Activated CD4-positive, alpha-beta T cell treated with anti-CD3 and anti-CD28 coated beads, Interleukin-2, amount 50 U/mL, for 1 hour (primary cell): ENCODE data around the gene MYD88.
A peak's percentile ranks its signal among the peaks of the same experiment; 100 is the strongest.

Source experiments
- DNase-seq: peaks from one replicate; pipeline ENCODE4 v3.0.0-alpha.2; 2020

Gene MYD88

DNA sequence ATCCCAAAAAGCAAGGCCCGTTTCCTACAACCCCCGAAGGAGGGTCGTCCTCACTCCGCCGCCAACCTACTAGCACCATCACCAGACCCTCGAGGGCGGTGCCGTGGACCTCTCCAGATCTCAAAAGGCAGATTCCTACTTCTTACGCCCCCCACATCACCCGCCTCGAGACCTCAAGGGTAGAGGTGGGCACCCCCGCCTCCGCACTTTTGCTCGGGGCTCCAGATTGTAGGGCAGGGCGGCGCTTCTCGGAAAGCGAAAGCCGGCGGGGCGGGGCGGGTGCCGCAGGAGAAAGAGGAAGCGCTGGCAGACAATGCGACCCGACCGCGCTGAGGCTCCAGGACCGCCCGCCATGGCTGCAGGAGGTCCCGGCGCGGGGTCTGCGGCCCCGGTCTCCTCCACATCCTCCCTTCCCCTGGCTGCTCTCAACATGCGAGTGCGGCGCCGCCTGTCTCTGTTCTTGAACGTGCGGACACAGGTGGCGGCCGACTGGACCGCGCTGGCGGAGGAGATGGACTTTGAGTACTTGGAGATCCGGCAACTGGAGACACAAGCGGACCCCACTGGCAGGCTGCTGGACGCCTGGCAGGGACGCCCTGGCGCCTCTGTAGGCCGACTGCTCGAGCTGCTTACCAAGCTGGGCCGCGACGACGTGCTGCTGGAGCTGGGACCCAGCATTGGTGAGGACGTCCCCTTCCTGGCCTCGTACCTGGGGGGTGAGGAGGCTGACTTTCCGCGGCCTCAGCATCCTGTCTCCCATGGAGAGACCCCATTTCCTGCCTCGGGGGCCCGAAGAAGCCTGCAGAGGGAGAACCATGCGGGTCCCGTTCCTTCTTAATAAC, at the start of gene MYD88:
Gene MYD88 (plus strand): TSS at position 313 of the 842 bp plus-strand sequence. CDS start 40 bp downstream, at position 353.
- peak; percentile 81 for DNase-seq

- no peak for DNase-seq
Measured at GRCh38 chr3:38089163-38089562, 49.3 kb upstream of the MYD88 start.

DNA sequence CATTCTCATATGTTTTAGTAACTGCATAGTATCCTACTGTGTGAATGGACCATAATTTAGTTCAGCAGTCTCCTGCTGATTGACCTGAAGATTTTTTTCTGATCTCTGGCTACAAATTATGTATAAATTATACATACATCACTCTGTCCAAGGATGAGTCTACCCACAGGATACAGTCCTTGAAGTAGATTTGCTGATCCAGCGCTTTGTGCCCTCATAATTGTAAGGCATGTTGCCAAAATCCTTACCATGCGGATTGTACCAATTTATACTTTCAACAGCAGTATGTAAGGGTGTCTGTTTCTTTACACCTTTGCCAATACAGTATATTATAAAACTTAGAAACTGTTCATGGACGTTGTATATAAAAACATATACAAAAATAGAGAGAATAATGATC, 48.0 kb upstream of the MYD88 start:
- no peak for DNase-seq

GRCh38 chr3:38094999-38095398, 43.5 kb upstream of the MYD88 start:
- DNase-seq = no peak

DNA sequence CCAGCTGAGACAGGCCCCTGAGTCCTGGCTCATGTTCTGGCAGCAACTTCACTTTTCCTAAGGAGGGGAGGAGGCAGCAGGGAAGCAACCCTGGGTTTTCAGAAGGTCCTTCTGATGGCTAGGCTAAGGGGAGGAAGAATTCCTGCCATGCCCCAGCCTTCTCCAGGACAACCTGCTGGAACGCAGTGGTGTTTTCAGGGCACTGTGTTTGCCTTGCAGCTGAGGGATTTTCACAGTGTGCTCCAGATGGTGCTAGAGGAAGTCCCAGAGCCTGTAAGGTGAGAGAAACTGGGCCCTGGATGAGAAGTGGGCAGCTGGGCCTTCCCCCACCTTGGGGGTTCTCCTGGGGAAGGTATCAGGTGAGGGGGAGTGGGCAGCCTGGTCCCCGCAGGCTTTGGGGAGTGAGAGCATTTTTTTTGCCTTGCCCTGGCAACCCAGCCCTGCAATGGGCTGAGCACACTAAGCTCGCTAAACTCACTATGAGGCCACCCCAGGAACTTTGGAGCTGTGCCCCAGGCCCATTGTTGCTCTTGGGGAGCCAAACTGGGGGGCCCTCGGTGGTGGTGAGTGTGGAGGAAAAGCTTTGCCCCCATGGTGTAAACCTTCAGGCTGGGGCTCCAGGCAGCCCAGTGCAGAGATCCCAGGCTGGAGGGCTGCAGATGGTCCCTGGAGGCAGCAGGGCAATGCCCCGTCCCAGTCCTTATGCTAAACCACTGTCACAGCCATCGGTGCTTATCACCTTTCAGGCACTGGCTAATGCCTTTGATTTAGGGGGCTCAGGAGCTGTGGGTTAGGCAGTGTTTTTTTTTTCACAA, 42.6 kb upstream of the MYD88 start:
- no peak for DNase-seq

- DNase-seq = no peak
Measured at GRCh38 chr3:38097446-38098375, 40.8 kb upstream of the MYD88 start.

- no peak for DNase-seq
Measured at GRCh38 chr3:38098376-38098723, 40.1 kb upstream of the MYD88 start.

- no peak for DNase-seq
Measured at GRCh38 chr3:38099518-38099917, 38.9 kb upstream of the MYD88 start.

DNA sequence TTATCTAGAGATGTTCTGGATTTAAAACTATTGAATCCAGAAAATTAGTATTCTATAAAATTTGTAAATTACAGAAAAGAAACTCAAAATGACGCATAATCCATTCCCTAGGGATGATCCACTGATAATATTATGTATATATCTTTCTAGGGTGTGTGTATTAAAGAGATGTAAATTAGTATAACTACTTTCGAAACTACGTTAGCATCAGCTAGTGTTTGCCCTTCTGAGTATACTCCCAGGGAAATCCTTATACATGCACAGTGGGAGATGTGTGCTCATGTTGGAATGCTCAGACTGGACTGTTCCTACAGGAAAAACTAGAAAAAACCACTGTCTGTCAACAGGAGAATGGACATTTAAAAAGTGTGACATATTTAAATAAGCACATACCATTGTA, 38.0 kb upstream of the MYD88 start:
- no peak for DNase-seq

DNA sequence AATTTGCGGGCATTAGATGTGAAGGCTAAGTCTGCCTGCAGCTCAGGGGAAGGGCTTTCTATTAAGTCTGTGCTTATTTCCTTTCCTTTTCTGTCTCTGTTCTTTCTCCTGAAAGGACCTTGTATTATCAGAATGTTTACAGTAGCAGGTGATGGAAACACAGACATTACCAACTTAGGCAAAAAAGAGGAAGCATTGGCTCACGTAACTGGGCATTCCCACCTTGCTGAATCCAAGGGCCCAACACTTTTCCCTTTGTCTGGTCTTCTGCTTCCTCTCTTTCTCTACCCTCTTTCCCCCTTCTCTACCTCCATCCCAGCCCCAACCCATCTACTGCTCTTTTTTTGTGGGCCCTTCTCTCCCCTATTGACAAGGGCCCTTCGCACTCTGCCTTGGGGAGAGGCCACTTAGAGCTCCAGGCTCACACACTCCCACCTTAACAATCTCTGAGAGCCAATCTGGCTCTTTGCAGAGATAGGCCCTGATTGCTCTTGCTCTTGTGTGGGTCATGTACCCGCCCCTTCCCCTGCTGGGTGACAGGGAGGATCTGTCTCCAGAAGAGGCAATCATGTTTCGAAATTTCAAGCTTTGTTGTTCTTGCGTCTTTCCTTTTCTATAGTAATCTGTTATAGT, 36.5 kb upstream of the MYD88 start:
- no peak for DNase-seq

DNA sequence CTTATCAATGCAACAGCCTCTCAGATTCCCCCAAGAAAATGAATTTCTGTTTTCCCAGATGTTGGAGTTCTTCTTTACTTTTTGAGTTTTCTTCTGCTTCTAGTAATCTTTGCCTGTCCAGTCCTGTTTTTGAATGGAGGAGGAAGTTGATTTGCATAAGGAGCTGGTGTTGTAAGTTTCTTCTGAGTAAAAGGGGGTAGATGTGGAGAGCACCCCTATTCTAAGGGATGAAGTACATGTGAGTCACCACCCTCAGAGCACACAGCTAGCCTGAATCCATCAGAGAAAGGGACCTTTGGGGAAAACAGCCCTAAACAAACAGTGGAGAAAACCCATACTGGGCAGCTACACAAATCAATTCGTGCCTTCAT, 36.0 kb upstream of the MYD88 start:
- no peak for DNase-seq

- DNase-seq = no peak
Measured at GRCh38 chr3:38105525-38105924, 32.9 kb upstream of the MYD88 start.

DNA sequence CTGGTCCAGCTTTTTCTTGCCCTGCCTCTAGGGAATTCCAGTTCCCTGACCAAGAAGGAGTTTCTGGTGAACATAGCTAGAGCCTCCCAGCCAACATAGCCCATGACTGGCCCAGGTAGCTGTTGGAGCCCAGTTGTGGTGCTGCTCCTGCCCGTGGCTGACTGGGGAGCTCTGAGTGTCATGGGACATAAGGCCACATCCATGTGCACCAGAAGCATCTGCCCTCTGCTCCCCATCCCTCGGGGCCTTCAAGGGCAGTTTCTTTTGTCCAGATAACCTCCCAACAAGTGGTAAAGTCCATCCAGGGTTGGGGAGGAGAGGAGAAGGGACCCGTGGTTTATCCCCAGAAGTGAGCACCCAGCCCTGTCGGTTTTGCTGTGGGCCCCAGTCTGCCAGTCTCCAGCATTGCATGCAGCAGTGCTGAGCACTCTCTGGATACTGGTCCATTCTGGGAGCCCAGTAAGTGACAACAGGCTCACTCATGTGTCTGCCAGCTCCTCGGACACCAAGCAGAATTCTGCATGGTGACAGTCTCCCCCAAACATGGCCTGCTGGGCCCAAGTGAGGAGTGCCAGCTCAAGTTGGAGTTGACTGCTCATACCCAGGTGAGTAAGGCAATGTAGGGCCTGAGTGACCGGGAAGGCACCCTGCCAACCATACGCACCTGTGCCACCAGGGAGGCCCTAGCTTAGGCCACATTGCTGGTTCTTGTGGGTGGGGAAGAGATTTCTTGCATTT, 30.4 kb upstream of the MYD88 start:
- DNase-seq = no peak

DNA sequence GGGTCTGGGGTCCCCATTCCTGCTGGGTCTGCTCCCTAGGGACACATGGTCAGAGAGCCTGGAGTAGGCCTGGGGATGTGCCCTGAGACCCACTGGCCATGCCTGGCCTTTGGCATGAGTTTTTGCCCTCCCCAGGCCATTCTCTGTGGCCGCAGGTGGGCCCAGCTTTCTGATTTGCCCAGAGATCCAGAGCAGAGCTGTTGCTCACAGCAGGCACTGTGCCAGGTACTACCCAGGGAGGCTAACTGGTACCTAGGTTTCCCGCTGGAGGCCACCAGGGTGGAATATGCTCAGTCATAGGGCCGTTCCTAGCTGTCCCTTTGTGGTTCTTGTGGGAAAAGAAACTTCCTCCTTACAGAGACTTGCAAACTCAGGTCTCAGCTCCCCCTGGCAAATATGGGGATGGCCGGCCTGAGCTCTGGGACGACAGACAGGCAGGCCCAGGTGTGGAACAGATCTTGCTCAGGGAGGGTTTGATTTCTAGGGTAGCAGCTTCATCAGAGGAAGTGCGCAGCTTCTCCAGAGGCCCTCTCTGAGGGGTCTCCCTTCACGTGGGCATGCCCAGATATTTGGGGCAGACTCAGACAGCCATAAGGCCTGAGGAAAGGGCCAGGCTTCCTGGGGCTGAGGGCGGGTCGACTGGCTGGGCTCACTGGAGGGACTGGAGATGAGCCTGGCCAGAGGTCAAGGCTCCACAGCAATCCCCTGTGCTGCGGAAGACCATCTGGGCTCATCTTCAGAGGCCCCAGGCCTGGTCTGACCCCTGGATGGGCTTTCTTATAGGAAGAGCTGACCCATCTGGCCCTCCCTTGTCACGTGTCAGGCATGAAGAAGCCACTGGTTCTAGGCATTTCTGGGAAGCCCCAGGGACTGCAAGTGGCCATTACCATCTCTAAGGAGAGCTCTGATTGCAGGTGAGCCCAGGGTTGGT, 29.5 kb upstream of the MYD88 start:
- no peak for DNase-seq

GRCh38 chr3:38109580-38110313, 28.7 kb upstream of the MYD88 start:
- no peak for DNase-seq

DNA sequence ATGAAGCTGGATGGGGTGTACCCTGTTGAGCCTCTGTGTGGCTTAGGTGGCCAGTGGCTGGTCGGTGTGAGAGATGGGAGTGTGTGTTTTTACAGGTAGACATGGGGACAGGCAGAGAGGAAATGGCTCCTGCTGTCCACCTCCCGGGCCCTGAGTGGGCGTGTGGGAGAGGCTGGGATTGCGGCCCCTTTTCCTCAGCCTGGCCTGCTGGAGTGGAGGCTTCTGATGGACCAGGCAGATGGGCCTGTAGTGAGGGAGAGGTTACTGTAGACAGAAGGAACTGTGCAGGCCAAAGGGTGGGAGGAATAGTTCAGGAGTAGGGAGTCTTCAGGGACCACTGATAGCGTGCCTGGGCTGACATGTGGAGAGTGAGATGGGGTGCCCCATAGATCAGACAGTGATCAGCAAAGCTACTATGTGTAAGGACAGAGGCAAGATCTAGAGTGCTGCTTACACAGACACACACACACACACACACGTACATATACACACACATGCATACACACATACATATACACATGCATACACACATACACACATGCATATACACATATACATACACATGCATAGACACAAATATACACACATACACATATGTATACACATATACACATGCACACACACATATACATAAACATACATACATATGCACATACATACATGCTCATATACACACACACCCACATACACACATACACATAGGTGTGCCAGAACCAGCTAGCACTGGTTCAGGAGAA, 28.0 kb upstream of the MYD88 start:
- no peak for DNase-seq

DNA sequence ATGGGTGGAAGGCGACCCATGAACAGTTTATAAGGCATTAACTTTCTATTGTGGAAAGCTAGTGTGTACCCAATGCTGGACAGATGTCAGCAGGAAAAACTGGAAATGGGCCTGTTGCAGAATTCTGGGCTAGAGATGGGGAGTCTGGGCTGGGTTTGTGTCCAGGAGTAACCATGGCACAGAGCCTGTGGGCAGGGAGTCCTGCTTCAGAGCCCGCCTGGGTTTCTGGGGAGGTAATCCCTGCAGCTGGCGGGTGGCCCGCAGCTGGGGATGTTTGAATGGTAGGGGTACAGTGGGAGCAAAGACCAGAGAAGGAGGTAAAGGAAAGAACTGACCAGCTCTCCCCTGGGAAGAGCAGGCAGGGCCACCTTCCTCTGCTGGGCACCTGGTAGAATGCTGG, 27.3 kb upstream of the MYD88 start:
- DNase-seq = no peak

GRCh38 chr3:38111696-38112377, 26.6 kb upstream of the MYD88 start:
- DNase-seq = no peak

DNA sequence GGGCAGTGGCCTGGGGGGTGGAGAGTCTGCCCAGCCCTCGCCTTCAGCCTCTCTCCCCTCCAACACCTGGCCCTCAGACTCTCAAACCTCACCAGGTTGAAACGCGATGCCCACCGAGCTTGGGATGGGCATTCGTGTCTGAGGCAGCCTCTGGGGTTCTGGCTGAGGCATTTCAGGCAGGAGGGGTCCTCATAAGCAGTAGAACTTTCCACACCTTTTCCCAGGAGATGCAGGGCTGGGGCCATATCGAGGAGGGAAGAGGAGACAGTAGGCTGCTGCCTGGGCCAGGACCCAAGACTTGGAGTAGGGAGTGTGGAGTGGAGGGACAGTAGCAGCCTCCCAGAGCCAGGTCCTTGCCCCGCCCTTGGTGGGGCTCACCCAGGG, 26.1 kb upstream of the MYD88 start:
- DNase-seq = no peak
